ENCODE measurements around the gene HESX1. TPM values are rescaled to one million over a fixed set of nuclear protein-coding genes. Genes with fewer than 3 reads are reported as not detected.

HESX1 gene
- polyA plus RNA-seq, 1 donor = 4.5 TPM

DNA sequence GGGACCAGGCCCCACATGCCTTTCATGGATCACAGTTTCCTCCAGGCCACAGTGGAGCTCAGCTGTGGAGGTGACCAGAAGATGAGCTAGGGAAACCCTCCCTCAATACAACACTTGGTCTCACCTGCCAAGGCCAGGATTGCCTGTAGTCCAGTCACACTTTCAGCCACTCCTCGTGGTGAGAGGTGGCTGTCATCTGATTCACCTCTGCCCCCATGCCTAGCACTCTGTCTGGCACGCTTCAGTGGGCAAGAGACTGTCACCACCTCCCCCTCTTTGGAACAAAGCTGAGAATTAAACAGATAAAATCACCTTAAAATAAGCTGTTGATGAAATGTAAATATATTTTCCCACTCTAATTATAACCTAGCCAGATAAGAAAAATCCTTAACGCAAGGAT, 30.7 kb downstream of the HESX1 start:
- no peak for DNase-seq

- DNase-seq = no peak
Observed at GRCh38 chr3:57168151-57168550, 31.6 kb downstream of the HESX1 start.

DNA sequence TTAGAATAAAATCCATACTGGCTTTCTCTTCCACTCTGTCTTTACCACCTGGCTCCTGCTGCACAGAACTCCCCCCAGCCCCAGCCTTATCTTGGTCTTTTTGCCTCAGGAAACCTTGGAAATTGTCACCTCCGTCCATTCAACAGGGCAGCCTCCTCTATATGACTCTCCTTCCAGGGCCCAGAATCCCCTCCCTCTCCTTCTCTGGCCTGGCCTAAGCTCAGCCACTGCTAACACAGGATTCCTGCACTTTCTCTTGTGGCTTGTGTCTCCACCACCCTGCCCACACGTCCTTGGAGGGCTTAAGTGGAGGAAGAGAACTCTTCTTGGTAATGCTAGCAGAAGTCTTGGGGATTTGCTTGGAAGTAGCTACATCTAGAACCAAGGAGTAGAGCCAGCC, 33.1 kb downstream of the HESX1 start:
- no peak for DNase-seq

- DNase-seq = no peak
Observed at GRCh38 chr3:57165641-57166040, 34.1 kb downstream of the HESX1 start.

DNA sequence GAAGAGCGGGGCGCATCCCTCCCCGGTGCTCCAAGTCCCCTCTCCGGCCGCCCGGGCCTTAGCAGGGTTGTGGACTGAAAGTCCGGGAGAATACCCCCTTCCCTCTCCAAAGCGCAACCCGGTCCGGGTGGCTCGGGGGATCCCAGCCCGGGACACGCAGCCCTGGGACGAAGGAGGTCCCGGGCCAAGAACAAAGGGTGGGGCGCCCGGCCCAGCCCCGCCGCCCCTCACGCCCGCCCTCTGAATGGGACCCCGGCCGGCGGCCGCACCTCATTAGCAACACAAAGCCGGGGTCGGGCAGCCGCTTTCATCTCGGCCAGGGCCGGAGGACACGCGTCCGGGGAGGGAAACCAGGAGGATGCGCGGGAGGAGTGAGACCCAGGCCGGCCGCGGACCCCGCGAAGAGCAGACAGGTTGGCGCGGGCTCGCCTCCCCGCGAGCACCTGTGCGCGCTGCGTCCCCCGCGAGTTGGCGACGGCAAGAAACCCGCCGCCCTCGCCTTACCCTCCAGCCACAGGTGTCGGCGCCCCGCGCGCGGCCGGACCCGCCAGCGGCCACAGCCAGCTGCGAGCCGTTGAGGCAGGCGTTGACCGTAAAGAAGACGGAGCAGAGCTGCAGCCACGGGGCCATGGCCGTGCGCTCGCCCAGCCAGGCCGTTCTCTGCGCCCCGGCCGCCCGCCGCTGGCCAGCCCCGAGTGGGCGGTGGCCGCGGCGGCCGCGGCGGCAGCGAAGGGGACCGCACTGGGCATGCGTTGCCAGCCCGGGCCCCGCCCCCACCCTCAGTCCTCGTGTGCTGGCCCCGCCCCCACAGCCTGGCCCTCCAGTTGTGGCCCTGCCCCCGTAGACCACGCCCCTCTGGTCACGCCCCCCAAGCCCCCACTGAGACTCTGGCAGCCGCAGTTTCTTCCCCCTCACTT, 34.9 kb downstream of the HESX1 start, which contains the start of gene IL17RD:
TSS of gene IL17RD (minus strand) at position 697 of the 917 bp plus-strand sequence. CDS start at position 630, 67 bp downstream.
- DNase-seq = no peak

- DNase-seq = no peak
Observed at GRCh38 chr3:57164217-57164656, 35.5 kb downstream of the HESX1 start.

- no peak for DNase-seq
Observed at GRCh38 chr3:57163751-57164150, 36.0 kb downstream of the HESX1 start.

DNA sequence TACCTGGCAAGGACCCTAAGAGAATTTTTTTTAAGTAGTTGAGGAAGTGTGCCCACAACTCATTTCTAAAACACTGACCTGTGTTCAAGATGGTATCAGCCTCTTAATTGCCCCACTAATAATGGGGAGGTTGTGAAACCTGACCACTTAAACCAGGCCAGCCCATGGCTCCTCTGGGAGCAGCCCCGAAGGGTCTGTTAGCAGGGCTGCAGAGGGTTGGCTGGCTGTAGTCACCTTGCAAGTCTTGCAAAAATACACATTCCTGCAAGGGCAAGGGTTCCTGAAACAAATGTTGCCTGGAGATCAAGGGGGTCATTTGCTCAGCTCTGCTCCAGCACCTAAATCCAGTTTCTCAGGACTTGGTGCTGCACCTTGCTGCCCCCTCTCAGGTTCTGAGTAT, 37.9 kb downstream of the HESX1 start:
- DNase-seq = no peak

- DNase-seq = no peak
Observed at GRCh38 chr3:57160765-57161538, 38.8 kb downstream of the HESX1 start.

- no peak for DNase-seq
Observed at GRCh38 chr3:57160076-57160764, 39.6 kb downstream of the HESX1 start.

GRCh38 chr3:57158813-57159738, 40.7 kb downstream of the HESX1 start:
- DNase-seq = no peak

DNA sequence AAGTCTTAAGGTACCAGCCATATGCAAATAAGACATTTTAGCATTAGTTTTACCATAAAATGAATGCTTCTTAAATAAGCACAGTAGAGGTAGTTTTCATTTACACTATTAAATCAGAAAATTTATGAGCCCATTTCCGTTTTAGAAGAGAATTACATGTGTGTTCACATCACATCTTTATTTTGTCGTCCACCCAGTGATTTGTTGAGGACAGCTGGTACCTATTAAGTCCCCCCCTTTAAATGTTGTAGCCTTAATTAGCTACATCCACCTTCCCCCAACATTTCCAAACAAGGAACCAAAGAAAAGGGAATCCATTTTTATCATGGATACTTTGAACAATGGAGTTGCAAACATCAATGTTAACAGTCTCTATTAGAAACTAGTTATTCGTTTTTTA, 41.5 kb downstream of the HESX1 start:
- DNase-seq = no peak

- DNase-seq = no peak
Observed at GRCh38 chr3:57157545-57157944, 42.2 kb downstream of the HESX1 start.

DNA sequence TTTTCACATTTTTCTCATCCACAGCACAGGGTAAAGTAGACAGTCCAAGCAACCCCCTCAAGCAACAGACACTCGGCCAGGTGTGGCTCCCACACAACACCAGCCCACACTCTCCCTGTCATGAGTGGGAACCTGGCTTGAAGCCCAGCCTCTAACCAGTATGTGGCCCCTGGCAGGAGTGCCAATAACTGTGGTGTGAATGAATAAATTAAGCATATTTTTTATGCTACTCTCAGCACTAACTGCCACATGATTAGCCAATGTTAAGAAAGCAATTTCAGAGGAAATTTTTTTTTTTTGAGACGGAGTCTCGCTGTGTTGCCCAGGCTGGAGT, 44.5 kb downstream of the HESX1 start:
- DNase-seq = no peak

DNA sequence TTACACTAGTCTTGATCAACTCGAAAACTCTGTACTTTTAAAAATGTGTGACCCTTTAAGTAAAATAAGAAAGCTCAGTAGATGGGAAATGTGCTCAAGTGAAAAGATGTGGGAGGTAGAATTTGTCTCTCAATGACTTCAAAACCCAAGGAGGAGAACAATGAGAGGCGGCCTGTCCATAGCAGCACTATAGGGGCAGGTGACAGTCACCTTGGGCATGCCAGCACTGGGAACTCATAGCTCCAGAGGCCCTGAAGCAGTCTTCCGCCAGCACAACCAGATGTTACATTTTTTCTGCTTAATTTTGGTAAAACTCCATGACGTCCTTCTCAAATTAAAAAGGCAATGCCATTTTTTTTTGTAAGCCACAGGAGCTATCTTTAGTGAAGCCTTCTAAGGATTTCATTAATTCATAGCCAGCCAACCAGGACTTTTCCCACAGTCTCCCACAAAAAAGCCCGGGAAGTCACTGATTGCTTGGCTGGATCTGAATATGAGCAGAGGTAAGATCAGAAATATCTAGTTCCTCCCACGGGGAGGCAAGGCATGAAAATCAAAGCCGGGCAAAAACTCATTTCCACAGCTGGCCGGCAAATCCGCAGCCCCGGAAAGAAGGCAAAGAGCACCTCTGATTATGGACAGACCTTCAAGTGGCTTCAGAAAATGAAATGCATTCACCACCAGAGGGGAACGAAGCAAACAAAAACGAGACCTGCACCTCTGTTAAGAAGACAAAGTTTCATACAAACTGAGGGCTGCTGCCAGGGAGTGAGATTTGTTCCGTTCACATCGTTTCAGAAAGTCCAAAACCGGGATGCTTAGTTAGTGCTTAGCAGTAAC, 45.1 kb downstream of the HESX1 start:
- DNase-seq = no peak

DNA sequence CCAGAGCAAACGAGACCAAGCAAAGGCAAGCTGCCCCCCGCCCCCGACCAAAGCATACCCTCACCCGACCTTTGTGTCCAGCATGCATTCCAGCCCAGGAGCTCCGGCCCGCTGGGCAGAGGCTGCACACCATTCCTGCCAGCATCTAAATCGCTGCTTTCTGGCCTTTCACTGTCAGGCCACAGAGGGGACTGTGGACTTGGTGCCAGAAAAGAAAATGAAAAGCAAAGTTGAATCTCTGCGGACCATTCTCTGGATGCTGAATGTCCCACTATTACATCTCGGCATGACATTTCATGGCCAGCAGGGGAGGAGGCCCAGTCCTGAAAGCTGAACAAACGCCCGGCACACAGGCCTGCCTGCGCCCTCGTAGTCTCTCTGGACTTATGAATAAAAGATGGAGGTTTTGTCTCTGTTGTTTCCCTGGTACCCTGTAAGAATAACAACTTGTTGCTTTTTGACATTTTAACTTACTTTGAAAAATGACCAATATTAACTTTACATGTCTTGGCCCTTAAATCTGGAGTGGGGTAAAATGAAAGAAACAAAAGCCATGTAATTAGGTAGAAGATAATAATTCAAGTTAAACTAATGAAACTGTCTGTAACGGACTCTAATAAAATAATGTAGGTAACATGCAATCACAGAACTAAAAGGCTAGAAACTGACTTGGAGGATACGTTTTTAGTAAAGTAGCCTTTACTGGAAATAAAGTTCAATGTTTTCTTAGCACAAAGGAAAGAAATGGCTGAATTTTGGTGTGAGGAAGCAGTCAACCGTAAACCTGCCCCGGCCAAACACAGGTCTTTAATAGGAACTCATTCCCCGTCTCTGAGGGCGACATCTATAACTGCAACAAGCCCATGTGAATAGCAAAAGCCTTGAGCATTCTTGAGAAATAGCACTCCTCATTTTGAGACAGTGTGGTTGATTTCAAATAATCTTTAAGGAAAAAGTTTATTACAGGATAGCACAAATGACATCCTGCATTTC, 47.3 kb downstream of the HESX1 start:
- no peak for DNase-seq

DNA sequence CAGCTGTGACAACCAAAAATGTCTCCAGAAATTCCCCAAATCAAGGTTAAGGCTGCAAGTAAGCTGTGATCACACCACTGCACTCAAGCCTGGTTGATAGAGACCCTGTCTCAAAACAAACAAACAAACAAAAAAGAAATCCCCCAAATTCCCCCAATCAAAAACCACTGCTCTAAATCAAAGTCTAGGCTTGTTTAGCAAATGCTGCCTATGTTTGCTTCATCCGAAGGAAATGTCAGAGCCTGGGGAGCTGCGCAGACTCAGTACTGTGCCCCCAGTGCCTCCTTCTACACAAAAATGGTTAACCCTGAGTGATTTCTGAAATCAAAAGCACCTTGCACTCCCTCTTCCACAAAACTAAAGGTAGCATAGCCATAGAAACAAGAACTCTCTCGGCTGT, 48.0 kb downstream of the HESX1 start:
- no peak for DNase-seq

- DNase-seq = no peak
Observed at GRCh38 chr3:57151021-57151449, 48.7 kb downstream of the HESX1 start.

- DNase-seq = no peak
Observed at GRCh38 chr3:57150113-57150581, 49.6 kb downstream of the HESX1 start.

All from left kidney (tissue), 2 donors.